Upper lobe of left lung (tissue), 4 donors: ENCODE results near the gene FBXL15.

Source experiments
- POLR2AphosphoS5 ChIP-seq, 2 donors: sonication (generic); formaldehyde crosslinking; IDR thresholded peaks; one replicate each; pipeline ENCODE4 v1.5.1; 2017; ENCODE audit warnings: antibody characterized with exemption in 2 of 2
- TF ChIP-seq, protein P1 (sequence below), 6 experiments: fragments of 450-650 bp in 4 of 6; fragments of 200-600 bp in 2 of 6; sonication (generic) in 2 of 6; IDR thresholded peaks; one replicate each; pipeline ENCODE4 v1.5.1; 2016 to 2019; ENCODE audit warnings: antibody characterized with exemption in 6 of 6

DNA sequence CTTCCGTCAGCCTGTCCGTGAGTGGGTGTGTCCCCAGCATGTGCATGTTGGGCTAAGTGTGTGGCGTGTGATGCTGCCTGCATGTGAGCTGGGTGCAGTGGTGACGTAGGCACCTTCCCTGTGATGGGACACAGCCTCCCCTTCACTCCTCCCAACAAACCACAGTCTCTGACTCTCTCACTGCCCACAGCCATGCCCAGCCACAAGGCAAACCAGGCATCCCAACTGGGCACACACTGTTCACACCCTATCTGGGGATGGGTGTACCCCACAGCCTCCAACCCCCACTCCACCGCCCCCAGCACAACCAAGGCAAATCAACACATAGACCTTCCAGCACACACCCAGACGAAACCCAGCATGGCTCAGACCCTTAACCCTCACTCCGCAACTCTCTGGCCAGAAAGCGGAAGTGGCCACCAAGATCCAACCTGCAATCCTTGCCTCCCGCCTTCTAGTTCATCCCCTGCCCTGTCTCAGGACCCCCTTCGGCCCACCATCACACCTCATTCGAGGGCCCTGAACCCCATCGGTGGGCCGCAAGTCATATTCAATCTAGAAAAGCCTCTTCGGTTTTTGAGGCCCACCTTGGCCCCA, 12.4 kb upstream of the FBXL15 start:
- TF ChIP-seq, protein P1, sequence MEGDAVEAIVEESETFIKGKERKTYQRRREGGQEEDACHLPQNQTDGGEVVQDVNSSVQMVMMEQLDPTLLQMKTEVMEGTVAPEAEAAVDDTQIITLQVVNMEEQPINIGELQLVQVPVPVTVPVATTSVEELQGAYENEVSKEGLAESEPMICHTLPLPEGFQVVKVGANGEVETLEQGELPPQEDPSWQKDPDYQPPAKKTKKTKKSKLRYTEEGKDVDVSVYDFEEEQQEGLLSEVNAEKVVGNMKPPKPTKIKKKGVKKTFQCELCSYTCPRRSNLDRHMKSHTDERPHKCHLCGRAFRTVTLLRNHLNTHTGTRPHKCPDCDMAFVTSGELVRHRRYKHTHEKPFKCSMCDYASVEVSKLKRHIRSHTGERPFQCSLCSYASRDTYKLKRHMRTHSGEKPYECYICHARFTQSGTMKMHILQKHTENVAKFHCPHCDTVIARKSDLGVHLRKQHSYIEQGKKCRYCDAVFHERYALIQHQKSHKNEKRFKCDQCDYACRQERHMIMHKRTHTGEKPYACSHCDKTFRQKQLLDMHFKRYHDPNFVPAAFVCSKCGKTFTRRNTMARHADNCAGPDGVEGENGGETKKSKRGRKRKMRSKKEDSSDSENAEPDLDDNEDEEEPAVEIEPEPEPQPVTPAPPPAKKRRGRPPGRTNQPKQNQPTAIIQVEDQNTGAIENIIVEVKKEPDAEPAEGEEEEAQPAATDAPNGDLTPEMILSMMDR (IDR thresholded peaks at IDR 0.05): no peak
- no peak for TF ChIP-seq POLR2AphosphoS5 (IDR thresholded peaks at IDR 0.05)
